Stimulated activated CD8-positive, alpha-beta memory T cell treated with anti-CD3 and anti-CD28 coated beads, Interleukin-15, amount 100 ng/mL, for 24 hours (primary cell): Measurements from ENCODE around the gene AZGP1.
"Not testable (repeated sequence)": the region's sequence is repeated elsewhere in the genome, so short reads cannot be mapped to it uniquely, and the experiment has no call there.

Experiments
- DNase-seq: peaks from one replicate; pipeline ENCODE4 v3.0.0-alpha.2; 2020; ENCODE audit warnings: low read depth

The AZGP1 gene

DNA sequence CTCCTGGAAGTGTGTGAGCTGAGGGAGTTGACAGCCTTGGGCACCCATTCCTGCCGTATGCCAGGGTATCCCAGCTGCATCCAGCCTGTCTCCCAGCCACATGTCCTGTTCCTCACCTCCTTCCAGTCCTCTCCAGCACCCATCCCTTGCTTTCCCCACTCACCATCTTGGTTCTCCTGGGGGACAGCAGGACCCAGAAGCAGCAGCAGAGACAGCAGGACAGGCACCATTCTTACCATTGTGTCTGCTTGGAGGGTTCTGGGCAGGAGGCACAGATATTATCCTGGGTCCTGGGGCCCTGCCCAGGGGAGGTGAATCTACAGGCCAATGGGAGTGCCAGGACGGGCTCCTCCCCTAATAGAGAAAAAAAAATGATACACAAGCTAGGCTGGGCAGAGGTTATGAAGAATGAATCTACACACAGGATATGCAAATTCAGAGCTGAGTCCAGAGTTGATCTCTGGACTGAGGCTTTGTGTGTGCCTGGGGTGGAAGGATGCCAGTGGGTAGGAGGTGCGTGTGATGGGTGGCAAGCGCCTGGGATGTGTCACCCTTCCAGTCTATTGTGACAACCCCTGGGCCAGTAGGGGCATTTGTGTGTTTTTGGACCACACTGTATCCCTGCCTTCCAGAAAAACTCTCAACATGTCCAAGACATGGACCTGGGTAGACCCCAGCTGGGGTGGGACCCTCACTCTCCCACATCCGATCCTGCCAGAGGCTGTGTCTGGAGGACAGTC is at the start of gene AZGP1:
Gene AZGP1 (minus strand): TSS at position 250 of the 740 bp plus-strand sequence. CDS start 11 bp downstream, at position 239.
- no peak for DNase-seq

DNA sequence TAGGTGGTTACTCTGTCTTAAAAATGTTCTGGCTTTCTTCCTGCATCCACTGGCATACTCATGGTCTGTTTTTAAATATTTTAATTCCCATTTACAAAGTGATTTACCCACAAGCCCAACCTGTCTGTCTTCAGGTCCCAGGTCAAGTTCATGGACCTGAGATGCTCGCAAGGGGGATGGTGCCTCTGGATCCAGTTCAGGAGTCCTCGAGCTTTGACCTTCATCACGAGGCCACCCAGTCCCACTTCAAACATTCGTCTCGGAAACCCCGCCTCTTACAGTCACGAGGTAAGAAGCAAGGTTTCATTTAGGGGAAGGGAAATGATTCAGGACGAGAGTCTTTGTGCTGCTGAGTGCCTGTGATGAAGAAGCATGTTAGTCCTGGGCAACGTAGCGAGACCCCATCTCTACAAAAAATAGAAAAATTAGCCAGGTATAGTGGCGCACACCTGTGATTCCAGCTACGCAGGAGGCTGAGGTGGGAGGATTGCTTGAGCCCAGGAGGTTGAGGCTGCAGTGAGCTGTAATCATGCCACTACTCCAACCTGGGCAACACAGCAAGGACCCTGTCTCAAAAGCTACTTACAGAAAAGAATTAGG is 48.3 kb upstream of the AZGP1 start:
- DNase-seq, result no peak

DNA sequence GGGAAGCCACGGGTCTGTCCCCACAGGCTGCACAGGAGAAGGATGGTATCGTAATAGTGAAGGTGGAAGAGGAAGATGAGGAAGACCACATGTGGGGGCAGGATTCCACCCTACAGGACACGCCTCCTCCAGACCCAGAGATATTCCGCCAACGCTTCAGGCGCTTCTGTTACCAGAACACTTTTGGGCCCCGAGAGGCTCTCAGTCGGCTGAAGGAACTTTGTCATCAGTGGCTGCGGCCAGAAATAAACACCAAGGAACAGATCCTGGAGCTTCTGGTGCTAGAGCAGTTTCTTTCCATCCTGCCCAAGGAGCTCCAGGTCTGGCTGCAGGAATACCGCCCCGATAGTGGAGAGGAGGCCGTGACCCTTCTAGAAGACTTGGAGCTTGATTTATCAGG is 47.7 kb upstream of the AZGP1 start:
- no peak for DNase-seq

DNA sequence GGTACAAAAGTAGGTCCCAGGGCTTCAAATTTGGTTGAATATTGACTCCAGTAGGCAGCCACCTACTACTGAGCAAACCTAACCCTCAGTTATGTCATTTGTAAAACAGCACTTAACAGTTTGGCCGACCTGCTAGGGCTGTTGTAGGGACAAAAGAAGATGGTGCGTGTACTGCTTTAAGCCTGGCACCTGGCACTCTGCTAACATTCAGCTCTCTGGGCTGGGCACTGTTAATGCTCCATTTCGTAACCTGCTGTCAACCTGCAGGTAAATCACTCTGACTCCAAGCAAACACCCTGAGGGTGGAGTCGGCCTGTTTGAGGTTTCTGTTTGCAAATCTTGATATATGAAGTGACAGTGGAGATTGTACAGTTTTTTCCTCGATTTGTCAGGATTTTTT is 46.8 kb upstream of the AZGP1 start:
- DNase-seq, result no peak

DNA sequence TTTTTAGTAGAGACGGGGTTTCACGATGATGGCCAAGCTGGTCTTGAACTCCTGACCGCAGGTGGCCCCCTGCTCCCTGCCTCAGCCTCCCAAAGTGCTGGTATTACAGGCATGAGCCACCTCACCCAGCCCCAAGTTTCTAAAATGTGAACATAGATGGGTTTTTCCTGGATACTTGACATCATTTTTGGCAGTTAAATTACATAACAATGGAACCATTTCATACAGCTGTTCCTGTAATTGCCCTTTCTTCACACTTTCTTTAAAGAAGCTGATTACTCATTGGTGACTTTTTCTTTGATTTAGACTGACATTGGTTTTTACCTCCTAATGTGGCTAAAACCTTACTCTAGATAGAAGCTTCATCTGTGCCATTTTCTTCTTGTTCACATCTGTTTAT is 45.5 kb upstream of the AZGP1 start:
- DNase-seq, result no peak

DNA sequence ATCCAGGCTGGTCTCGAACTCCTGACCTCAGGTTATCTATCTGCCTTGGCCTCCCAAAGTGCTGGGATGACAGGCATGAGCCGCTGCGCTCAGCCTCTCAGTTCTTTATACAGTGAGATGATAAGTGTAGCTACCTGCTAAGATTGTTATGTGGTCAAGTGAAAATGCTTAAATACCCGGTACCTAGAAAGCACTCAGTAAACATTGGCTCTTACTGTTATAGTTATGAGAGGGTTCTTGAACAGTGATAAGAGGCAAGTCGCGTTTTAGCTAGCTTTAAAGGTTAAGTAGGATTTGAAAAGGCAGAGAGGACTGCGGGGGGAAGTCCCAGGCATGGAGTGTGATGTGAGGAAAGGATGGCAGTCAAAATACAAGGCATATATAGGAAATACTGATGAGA is 44.1 kb upstream of the AZGP1 start:
- no peak for DNase-seq

DNA sequence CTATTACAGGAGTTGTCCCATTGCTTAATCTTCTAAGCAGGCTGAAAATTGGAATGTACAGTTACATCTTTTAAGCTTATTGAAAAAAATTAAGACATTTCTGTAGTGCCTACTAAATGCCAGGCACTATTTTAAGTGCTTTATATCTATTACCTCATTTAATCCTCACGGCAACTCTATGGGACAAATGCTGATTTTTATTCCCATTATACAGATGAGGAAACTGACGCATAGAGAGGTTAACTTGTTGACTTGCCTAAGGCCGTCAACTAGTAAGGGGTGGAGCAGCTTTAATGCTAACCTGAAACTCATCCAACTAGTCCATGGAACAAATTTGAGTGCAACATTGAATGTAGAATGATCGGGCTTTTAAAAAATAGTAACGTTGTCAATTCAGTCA is 42.0 kb upstream of the AZGP1 start:
- no peak for DNase-seq

DNA sequence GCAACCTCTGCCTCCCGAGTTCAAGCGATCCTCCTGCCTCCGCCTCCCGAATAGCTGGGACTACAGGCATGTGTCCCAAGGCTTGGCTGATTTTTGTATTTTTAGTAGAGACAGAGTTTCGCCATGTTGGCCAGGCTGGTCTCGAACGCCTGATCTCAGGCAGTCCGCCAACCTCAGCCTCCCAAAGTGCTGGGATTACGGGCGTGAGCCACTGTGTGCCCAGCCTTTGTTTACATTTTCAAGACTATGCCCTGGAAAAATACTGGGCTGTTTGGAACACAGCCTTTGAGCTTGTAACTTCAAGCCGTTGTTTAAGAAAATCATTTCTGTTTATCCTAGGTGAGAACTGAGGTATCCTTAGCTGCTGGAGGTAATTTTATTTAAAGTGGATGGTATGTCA is 41.5 kb upstream of the AZGP1 start:
- no peak for DNase-seq

DNA sequence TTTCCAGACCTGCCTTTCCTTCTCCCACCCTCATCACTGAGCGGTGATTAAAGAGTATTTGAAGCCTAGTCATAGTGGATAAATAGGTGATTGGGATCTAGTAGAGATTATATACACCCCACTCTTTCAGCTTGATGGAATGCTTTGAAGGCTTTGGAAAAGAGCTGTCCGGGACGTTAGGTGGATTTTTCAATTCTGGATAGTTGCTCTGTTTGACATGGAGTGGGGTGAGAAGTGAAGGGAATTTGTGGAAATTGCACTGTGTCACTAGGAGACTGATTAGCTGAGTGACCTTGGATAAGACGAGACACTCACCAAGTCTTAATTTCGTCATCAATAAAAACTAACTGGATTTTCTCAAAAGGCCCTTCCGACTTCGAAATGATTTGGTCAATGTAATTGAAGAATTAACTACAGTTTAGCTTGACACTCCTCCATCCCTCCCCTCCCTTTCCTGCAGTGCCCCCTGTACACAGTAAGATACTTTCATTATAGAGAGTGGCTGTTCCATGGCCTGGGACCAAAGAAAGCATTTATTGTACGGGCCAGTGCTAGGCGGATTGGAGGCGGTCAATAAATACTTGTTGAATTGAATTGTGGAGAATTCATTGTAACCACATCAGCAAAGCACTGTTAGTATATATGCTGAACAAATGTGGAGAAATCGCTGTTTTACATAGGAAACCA is 40.5 kb upstream of the AZGP1 start:
- no peak for DNase-seq

DNA sequence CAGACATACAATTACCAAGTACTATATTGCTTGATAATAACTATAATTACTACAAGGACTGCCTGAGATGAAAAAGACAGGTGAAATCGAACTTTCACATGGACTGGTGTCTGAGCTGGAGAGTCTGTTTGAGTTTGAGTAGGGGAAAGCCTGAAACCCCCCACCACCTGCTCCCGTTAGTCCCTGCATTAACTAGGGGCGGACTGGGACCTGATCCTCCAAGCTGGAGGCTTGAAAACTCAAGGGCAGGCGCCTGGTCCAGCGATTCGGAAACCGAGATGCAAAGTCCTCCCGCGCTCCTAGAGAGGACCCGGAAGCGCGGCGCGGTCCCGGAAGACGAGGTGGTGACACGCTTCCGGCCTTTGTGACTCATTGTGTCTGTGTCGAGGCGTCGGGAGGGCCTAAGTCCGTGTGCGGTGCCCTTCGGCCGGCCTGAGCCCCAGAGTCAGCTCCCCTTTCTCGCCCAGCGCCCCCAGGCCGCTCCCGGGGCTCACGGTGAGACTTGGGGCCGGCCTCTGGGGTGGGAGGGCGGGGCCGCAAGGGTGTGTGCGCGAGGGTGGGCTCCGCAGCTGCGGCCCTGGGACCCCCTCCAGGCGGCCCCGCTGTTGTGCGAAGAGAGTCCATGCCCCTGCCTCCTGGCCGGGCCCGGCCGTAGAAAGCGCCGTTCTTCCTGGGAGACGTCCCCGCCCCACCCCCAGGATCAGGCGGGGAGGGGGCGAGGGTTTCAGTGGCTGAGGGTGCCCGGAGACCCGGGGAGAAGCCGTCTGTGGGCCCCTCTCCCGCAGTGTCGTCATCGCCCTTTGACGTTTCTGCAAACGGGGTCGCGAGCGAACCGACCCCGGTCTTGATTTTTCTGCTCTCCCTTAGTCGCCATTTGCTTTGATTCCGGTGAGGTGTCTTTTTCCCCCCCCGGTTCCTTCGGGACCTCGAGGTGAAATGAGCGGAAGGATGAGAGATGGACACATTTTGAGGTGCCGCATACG is 39.7 kb upstream of the AZGP1 start, which contains the start of gene ZKSCAN1:
Gene ZKSCAN1 (plus strand): TSS at position 365 of the 983 bp plus-strand sequence. CDS start 7,911 bp downstream, outside the sequence.
- DNase-seq, result peak; percentile 60

DNA sequence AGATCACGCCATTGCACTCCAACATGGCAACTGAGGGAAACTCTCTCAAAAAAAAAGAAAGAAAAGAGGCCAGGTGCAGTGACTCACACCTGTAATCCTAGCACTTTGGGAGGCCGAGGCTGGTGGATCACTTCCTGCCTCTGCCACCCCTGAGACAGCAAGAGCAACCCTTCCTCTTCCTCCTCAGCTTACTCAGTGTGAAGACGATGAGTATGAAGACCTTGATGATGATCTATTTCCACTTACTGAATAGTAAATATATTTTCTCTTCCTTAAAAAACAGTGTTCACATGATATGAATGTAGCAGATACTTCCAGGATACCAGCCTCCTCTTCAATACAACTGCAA is 37.5 kb upstream of the AZGP1 start:
- DNase-seq, result no peak

DNA sequence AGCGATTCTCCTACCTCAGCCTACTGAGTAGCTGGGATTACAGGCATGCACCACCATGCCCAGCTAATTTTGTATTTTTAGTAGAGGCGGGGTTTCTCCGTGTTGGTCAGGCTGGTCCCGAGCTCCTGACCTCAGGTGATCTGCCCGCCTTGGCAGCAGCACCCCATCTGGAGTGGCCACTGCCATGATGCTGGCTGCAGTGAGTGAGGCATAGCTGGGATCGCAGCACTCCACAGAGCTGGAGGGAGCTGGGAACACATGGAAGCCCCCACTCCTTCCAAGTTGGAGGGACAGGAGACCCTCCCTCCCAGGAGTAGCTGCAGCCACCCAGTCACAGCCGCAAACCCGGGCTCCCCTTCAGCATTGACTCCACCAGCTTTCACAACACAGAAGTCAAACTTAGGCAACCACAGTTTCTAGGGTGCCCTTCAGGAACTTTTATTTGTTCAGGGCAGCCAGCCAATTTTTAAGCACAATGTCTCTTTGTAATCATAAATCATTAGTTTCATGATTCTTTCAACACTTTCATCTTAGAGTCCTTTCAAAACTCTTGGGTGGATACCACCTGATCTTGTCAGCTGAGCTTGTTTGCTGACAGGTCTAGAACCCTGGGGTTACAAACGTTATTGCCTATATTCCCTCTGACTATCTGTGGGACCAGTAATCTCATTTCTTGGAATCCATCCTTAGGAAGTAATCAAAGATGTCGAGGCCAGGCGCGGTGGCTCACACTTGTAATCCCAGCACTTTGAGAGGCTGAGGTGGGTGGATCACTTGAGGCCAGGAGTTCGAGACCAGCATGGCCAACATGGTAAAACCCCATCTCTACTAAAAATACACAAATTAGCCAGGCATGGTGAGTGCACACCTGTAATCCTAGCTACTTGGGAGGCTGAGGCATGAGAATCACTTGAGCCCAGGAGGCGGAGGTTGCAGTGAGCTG is 36.8 kb upstream of the AZGP1 start:
- DNase-seq, result not testable (repeated sequence)

DNA sequence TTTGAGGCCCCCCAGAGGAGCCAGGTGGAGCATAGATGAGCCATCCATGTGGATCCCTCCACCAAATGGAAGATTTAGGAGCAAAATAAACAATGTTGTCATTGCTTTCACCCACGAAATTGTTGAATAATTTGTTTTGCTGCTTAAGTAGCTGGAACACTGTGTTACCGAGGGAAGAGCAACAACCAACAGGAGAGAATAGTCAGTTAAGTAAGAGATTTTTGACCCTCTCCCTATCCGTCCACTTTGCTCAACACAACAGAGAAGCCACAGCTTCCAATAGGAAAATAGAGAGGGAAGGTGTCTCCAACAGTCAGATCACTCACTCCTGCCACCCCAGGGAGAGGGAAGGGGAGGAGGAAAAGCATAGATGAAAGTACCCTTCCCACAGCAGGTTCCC is 35.7 kb upstream of the AZGP1 start:
- no peak for DNase-seq

DNA sequence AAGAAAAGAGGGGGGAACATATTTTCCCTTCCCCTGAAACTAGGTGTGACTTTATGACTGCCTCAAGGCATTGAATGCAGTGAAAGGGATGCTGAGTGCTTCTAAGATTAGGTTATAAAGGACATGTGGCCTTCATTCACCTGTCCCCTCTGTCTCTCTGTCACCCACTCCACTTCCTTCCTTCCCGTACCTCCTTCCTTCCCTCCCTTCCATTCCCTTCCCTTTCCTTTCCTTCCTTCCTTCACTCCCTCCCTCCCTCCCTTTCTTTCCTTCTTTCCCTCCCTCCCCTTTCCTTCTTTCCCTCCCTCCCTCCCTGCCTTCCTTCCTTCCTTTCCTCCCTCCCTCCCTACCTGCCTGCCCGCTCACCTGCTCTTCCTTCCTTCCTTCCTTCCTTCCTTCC is 35.1 kb upstream of the AZGP1 start:
- DNase-seq, result no peak

DNA sequence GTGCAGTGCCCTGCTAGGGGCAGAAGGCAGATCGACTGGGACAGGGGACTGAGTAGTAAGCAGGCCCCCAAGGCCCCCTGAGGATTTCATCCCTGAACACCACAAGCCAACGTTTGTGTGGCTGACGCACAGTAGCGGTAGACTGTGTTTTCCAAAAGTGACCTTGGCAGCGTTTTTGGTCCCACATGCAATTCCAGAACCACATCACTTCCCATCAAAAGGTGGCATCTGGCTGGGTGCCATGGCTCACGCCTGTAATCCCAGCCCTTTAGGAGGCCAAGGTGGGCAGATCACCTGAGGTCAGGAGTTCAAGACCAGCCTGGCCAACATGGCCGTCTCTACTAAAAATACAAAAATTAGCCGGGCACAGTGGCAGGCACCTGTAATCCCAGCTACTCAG is 34.1 kb upstream of the AZGP1 start:
- not testable (repeated sequence) for DNase-seq

DNA sequence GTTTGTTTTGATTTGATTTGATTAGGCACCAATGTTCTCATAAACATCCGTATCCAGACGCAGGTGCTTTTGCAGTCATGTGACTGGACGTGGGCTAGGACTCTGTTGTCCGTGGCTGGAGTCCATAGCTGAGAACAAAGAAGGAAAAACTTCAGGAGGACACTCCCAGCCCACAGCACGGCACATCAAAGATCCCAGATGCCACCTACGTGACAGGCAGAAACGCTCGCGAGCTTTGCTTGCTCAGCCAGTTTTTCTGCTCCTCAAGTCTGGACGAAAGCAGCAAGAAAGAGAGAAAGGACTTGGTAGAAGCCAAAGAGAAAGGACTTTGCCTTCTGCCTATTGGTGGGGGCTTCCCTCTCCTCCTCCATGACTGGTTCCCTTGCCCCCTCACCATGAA is 32.7 kb upstream of the AZGP1 start:
- DNase-seq, result no peak

DNA sequence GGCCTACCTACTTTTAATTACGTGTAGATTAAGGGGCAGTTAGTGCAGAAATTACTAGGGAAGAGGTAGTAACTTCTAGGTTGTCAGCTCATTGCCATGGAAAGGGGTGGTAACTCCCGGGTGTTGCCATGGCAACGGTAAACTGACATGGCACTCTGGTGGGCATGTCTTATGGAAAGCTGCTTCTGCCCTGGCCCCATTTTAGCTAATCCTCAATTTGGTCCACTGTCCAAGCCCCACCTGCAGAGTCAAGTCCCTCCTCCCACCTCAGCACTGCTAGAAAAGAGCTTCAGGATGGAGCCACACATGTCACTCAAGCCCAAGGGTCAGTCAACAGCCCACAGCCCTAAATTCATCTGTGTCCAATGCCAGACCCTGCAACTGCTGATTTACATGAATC is 32.1 kb upstream of the AZGP1 start:
- DNase-seq, result no peak

DNA sequence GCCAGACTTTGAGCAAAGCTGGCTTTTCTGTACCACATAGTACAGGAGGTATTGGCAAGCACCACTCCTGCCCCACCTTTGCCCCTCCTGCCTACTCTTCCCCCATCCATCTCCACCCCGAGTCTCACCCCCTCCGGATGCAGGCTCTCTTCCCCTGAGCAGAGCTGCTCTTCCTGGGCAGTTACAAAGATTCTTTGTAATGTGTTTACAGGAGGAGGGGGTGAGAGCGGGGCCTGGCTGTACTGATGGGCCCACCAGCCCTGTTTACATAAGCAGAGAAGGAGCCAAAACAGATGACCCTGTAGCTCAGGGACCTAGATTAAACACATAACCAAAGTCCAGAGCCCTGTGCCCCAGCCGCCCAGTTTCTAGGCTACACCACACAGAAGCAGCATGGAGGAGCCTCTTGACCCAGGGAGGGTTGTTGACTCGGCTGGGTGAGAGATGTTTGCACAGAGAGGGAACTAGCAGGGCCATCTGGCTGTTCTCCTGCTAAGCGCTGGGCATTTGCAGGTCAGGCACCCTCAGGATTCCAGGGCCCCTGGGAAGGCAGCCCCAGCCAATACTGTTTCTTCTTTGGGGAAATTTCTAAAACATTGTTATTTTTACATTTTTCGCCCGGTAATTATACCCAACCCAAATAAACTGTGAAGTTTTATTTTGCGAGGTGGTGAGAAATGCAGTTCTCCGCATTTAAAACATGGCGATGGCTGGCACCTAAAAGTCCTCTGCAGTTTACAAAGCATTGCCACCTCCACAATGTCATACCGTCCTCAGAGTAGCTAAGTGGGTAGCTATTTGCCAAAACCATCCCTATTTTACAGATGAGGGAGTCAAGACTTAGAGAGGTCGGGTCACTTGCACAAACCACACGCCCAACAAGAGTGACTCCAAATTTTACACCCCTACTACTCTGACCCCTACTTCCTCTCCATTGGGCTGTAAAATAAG is 28.2 kb upstream of the AZGP1 start:
- no peak for DNase-seq

DNA sequence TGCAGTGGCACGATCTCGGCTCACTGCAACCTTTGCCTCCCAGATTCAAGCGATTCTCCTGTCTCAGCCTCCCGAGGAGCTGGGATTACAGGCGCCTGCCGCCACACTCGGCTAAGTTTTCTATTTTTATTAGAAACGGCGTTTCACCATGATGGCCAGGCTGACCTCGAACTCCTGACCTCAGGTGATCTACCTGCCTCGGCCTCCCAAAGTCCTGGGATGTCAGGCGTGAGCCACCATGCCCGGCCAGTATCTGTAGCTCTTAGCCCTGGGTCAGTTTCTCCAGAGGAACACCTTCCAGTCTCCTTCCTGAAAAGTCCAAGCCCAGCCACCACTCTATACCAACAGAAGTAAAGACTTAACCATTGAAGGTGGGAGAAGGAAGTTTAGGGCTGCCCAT is 24.4 kb upstream of the AZGP1 start:
- DNase-seq, result no peak
